NCI-H146 treated with DMSO at 0.1 percent for 48 hours (cell line): ENCODE data around the gene NOVA2.

Experiments
- DNase-seq: peaks from one replicate; lab custom pipeline; 2025; ENCODE audit not compliant: unreplicated experiment; lab: John Stamatoyannopoulos, UW

NOVA2 gene

DNA sequence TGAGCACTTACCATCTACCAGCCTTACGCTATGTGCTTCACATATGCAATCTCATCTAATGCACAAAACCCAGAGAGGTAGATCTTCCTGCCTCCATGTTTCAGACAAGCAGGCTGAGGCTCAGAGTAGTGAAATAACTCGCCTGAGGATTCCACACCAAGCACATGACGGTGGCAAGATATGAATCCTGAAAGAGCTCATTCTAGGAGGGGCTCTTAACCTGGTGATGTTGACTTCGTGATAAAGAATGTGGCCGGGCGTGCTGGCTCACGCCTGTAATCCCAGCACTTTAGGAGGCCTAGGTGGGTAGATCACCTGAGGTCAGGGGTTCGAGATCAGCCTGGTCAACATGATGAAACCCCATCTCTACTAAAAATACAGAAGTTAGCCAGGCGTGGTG, 5.0 kb downstream of the NOVA2 start:
- DNase-seq, result no peak

DNA sequence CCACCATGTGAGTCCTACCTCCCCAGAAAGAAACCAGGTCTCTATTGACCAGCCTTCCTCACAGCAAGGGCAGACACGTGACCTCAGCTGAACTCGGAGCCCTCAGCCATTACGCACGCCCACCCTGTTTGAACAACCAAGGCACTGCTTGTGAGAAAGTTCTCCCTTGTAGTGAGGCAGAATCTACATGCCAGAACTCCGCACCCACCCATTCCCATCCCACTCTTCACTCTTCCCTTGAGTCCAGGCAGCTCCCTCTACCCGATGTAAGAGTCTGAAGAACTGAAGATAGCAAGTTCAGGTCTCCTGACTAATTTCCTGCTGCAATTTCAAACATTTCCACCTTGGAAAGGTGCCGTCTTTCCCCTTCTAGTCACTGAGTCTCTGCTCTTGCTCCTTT, 6.4 kb downstream of the NOVA2 start:
- no peak for DNase-seq

DNA sequence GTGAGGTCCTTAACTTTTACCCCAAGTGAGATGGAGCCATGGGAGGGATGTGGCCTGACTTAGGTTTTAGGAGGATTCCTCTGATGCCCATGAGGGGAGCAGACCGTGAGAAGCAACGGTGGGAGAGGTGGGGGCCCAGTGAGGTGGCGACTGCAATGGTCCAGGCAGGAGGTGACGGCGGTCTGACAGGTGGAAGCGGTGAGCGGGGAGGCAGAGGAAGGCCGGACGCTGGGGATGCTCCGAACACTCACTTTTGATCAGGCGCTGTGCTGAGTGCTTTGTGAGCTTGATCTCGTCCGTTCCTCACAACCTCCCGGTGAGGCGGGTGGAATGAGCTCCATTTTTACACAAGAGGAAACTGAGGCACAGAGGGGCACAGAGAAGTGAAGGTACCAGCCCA, 11.6 kb downstream of the NOVA2 start:
- no peak for DNase-seq

DNA sequence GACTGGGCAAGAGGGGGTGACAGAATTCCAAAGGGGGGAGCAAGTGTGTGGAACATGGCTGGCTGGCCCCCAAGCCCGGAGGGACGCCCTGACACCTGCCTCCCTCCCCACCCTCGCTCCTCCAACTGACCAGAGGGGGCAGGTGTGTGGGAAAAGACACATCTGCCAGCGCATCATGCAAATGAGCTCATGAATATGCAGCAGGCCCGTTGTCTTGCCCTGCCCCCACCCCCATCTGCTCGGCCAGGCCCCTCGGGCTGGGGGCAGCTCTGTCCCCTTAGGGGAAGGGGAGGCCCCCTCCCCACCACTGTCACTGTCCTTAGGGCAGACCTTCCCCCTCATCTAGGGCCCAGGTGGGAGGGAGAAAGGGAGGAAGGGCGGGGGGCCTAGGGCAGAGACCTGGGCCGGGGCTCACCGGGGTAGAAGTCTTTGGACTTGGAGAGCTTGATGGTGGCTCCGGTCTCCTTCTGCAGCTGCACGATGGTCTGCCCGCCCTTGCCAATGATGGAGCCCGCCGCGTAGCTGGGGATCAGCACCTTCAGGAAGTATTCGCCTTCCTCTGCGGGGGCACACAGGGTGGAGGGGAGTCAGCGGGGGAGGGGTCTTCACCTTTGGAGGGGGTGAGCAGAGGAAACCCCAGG, 12.9 kb downstream of the NOVA2 start:
- no peak for DNase-seq

DNA sequence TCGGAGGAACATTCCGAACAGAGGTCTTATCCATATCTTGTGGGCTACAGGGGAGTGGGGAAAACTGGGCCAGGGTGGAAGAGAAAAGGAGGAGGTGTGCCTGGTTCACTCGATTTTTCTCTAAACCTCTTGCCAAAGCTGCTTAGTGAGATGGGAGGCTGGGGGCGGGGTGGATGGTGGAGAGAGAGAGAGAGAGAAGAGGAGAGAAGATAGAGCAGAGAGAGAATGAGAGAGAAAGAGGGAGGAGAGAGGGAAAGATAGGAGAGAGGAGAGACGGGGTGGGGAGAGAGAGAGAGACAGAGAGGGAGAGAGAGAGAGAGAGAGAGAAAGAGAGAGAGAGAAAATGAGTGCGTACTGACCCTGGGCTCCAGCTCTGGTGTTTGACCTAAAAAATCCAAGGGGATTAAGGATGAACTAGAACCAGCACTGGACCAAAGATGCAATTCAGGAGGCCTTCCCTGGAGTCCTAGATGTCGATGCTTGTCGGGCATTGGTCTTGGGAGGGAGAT, 14.1 kb downstream of the NOVA2 start:
- DNase-seq, result no peak

DNA sequence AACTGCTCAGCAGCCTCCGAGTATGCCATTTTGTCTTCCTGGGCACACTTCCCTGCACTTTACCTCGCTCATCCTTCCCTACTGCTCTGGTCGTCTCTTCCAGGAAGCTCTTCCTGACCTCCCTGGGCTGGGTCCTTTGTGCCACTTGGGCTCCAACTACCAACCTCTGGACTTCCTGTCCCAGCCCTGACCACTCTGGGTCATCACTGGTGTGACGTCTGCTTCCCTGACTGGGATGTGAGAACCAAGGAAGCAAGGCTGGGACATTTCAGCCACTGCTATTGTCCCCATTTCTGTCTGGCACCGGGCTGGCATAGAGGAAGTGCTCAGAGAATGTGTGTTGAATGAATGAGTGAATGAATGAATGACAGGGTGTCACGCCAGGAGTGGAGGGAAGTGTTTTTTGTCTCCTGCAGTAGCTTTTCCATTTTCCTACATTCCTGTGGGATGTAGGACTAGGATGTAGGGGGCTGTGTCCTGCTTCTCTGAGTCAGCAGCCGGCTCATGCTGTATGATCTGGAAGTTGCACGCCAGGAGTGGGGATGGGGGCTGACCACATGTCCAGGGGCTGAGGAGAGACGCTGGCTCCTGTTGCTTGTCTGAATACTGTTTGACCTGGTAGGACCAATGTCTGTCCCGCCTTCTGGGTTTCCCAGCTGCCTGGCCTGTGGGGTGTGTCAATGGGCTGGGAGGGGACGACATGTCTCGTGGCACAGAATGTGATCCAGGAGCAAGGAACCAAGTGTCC, 14.7 kb downstream of the NOVA2 start:
- no peak for DNase-seq

DNA sequence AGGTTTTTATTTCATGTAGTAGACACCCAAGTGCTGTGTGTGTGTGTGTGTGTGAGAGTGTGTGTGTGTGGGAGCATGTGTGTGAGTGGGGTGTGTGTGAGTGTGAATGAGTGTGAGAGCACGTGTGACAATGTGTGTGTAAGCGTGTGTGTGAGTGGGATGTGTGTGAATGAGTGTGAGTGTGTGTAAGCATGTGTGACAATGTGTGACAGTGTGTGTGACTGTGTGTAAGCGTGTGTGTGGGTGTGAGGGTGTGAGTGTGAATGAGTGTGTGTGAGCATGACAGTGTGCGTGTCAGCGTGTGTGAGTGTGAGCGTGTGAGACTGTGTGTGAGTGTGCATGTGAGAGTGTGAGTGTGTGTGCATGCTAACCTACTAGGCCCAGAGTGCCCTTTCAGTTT, 15.3 kb downstream of the NOVA2 start:
- no peak for DNase-seq

DNA sequence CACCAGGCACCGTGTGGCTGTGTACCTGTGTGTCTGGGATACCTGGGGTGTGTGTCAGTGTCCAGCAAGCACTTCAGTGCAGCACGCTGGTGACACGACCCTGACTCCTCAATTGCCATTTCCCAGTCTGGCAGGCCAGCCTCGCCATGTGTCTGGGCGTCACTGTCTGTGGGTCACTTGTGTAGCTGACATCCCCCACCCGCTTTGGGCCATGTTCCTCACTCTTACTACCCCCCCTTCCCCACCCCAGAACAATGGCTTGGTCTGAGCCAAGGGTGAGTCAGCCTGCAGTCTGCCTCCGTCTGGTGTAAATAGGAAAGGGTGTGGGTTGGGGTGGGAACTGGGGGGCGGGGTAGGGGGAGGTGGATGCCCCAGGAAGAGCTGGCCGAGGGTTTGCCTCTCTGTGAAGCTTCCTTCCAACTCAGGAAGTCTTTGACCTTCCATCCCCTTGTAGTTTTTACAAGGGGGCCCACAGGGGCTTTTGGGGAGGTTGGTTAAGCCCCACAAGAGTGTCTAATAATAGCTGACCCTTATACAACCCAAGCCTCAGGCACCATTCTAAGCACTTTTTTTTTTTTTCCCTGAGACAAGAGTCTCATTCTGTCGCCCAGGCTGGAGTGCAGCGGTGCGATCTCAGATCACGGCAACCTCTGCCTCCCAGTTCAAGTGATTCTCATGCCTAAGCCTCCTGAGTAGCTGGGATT, 17.6 kb downstream of the NOVA2 start:
- DNase-seq, result no peak

DNA sequence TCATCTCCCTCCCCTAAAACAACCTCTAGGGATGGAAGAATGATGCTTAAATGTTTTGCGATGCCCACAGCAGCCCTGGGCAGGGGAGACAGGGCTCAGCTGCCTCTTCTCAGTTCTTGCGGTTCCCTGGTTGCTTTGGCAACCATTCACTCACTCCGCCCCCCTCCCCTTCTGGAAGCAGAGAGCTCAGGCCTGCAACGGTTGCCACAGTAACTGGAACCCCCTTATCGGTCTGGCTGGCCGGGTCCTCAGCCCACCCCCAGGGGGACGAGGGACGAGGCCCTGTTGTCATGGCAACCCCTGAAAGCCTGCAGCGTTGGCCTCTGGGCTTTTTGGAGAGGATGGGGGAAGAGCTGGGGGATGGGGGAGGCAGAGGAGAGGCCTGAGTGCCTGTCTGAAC, 19.5 kb downstream of the NOVA2 start:
- no peak for DNase-seq

DNA sequence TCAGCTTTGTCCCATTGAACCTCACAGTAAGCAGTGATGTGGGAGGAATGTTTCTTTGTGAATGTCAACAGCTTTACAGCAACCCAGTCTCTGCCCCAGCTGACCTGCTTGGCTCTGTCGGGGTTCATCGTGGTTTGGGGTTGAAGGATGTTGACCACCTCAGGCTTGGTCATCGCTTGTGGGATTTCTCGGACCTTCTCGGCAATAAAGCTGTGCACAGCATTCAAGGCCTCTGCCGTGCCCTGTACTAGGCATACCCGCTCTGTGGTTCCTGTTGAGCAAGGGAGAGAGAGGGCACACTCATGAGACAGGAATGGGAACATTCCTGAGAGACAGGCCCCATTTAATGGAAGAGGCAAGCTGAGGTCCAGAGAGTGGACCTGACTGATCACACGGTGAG, 20.0 kb downstream of the NOVA2 start:
- DNase-seq, result no peak

- peak; percentile 93 for DNase-seq
Observed at GRCh38 chr19:45952686-45953505, 20.8 kb downstream of the NOVA2 start.

DNA sequence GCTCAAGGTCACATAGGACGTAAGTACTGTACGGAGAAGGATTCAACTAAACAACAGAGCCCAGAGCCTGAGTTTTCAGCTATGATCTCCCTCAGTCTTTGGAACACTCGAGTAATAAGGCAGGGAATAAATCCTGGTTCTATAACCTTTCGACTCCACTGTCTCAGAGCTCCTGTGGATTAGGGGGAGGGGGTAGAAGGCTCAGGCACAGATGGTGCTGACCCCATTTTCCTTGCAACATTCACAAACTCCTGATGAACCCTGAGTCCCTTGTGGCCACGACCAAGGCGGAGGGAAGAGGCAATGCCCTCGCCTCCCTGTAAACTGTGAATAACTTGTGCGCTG, 21.4 kb downstream of the NOVA2 start:
- no peak for DNase-seq

GRCh38 chr19:45947926-45948325, 25.7 kb downstream of the NOVA2 start:
- no peak for DNase-seq

- no peak for DNase-seq
Observed at GRCh38 chr19:45940515-45940805, 33.2 kb downstream of the NOVA2 start.

GRCh38 chr19:45939792-45940514, 33.7 kb downstream of the NOVA2 start:
- DNase-seq, result no peak

- no peak for DNase-seq
Observed at GRCh38 chr19:45938733-45939319, 34.8 kb downstream of the NOVA2 start.

DNA sequence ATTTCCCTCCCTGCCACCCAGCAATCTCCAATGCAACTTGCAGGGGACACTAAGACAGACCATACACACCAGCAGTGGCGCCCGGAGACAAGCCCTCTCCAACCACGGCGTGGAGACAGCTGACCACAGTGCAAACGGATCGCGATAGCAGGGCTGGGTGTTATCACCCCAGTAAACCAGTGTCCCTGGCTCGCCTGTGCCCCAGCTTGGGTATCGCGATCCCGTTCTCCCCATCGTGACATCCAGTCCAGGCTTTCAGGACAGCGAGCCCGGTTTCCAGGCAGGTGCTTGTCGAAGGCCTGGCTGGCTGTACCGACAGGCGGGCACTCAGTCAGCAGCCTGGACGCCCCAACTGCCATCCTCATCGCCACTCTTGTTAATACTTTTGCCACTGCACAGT, 38.4 kb downstream of the NOVA2 start:
- no peak for DNase-seq

DNA sequence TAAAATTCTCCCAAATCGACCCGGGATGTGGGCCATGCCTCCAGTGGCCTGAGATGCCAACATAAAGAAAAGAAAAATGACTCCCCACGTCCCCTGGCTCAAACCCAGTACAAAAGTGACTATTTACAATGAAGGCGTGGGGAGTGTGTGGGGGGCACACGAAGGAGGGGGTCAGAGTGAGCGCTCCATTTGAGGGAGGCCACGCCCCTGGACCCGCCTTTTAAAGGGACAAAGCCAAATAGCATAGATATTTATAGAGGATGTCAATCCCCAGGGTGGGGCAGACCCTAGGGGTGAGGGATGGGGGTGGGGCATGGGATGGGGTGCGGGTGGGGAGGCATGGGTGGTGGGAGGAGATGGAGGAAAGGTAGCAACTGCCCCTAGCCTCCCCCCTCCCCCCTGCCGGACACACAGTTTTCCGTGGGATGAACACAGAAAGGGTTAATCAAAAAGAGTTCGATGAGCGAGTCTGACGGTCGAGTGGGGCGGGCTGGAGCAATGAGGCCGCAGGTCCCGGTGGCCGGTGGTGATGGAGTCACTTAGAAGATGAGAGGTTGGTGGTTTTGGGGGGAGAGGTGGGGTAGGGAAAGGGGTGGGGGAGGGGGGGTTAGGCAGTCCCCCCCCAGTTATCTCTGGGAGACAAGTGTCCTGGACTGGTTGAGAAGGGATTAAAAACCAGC, 39.0 kb downstream of the NOVA2 start:
- no peak for DNase-seq

- DNase-seq, result no peak
Observed at GRCh38 chr19:45933759-45934158, 39.9 kb downstream of the NOVA2 start.

DNA sequence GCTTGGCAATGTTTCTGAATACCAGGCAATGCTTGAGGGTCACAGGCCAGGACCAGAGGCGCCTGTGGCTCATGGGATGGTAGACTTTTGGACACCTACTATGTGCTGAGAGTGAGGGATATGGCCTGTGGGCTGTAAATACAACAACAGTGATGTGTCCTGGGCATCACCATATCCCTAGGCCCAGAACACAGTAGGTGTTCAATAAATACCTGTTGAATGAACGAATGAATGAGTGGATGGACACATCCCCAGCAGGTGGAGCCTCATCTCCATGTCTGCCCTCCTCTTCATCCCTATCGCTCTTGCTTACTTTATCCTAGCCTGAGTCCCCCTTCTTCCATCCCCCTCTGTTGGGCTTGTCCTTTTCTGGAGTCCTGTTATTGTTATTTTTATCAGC, 42.6 kb downstream of the NOVA2 start:
- DNase-seq, result no peak
